ENCODE results near the gene FRG2. TPM values are rescaled to one million over a fixed set of nuclear protein-coding genes. Genes with fewer than 3 reads are reported as not detected.

FRG2 gene
- total and polyA plus RNA-seq, 9 donors: 0.19 TPM; not detected in 8

DNA sequence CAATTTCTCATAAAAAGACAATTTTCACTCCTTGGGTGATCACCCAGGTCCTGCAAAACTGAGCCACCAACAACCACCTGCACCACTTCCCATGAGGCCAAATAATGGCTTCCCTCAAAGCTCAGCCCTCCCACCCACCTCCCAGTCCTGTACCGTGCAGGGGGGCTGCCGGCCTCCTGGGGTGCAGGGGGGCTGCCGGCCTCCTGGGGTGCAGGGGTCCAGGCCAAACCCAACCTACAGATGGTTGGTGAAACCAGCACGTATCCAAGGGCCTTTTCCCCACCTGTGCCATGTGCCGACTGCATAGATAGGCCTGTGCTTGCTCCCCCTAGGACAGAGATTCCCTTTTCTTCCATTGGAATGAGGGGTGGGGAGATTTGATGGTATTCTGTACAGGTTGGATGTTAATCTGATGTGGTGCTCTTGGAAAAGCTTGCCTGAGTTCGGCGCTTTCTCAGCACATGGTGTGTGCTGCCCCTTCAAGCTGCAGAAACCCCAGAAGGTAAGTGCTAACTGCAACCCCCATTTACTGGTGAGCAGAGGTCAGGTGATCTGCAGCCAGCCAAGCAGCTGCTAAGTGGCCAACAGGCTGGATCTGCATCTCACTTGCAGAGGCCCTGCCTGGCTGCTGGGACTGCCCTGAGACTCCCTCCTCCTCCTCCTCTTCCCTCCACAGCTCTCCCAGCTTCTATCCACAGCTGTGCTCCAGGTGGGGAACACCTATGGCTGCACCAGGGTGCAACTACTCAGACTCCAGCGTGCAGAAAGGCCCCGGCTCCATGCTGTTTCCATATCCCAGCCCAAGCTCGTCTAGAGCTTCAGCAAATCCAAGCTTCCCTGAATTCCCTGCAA, 47.6 kb downstream of the FRG2 start:
- Histone ChIP-seq H3K27me3 (ENCODE audit: control insufficient read depth, insufficient read depth, low read length) (no peaks in the 10 kb centered on the region), H3K9me3 (replicated peaks; ENCODE audit: control insufficient read depth, low read depth, low read length) (no peaks in the 10 kb centered on the region), H3K4me1 (ENCODE audit: control insufficient read depth, insufficient read depth, low read length) (no peaks in the 10 kb centered on the region)

More for the DNA sequence above, 47.6 kb downstream of the FRG2 start:
- no peak for DNase-seq
- WGBS (ENCODE audit: insufficient coverage): 46% methylated on average over 7 of the region's 10 CpGs
- Histone ChIP-seq H3K4me3 (ENCODE audit: low read length) (no peak overlapping the region), H3K36me3 (ENCODE audit: control insufficient read depth, insufficient read depth, low read length) (no peaks in the 10 kb centered on the region), H3K27ac (ENCODE audit: low read length) (no peak overlapping the region)

Other genes with a start within 250 kb of the FRG2 start
- gene FRG1, start 86.4 kb downstream of the FRG2 start, total RNA-seq: 35.3 TPM
- gene FRG1, start 86.4 kb downstream of the FRG2 start, polyA plus RNA-seq (ENCODE audit: insufficient read depth in 1 of 8, insufficient read length in 8 of 8, low replicate concordance in 1 of 8): 10 to 100 TPM; 26.6 to 41.9 (median 35.6) TPM
- not detected for gene DBET, start 37.2 kb upstream of the FRG2 start, total RNA-seq
- not detected for gene DBET, start 37.2 kb upstream of the FRG2 start, polyA plus RNA-seq (ENCODE audit: insufficient read depth in 1 of 8, insufficient read length in 8 of 8, low replicate concordance in 1 of 8)
- not detected for gene DUX4, start 146.5 kb upstream of the FRG2 start, total RNA-seq
- under 1 TPM in 1 of 8 donors, not detected in 7; 0.69 TPM for gene DUX4, start 146.5 kb upstream of the FRG2 start, polyA plus RNA-seq (ENCODE audit: insufficient read depth in 1 of 8, insufficient read length in 8 of 8, low replicate concordance in 1 of 8)

Measured in muscle of leg (tissue), 11 donors.